Natural killer cell (primary cell): ENCODE data around the gene ISCU. TPM values are rescaled to one million over a fixed set of nuclear protein-coding genes. Genes with fewer than 3 reads are reported as not detected.

Experiments
- ATAC-seq, 3 donors: fragments of 150-1000 bp in 2 of 3; fragments of 200-7000 bp in 1 of 3; cut with Tn5 transposase; 1 replicate in 1 of 3; 2 replicates in 2 of 3; pipeline ENCODE4 v1.10.0; 2021; ENCODE audit warnings: mild to moderate bottlenecking in 2 of 3, moderate library complexity in 2 of 3
- DNase-seq, 2 donors: peaks; one replicate each; pipeline versions ENCODE4 v3.0.0 to v3.0.0-alpha.2; 2013 to 2021; ENCODE audit warnings: mixed read lengths in 1 of 2
- H3K27ac ChIP-seq: one replicate; pipeline ENCODE4 v1.5.1; 2013; ENCODE audit warnings: mild to moderate bottlenecking, low read length
- H3K27me3 ChIP-seq: one replicate; pipeline ENCODE4 v1.6.1; 2013; ENCODE audit warnings: low read length; ENCODE audit not compliant: control insufficient read depth, insufficient read depth
- H3K36me3 ChIP-seq: one replicate; pipeline ENCODE4 v1.6.1; 2013; ENCODE audit warnings: low read length; ENCODE audit not compliant: control insufficient read depth, insufficient read depth
- H3K4me1 ChIP-seq: one replicate; pipeline ENCODE4 v1.6.1; 2013; ENCODE audit warnings: low read length; ENCODE audit not compliant: control insufficient read depth, insufficient read depth
- H3K4me3 ChIP-seq: one replicate; pipeline ENCODE4 v1.5.1; 2013; ENCODE audit warnings: low read length
- H3K9me3 ChIP-seq: one replicate; pipeline ENCODE4 v1.6.1; 2013; ENCODE audit warnings: low read length; ENCODE audit not compliant: control insufficient read depth, insufficient read depth
- H3K27ac Mint-ChIP-seq, 2 donors: one replicate each; pipeline ENCODE4 v1.8.0; 2022; ENCODE audit warnings: mild to moderate bottlenecking in 2 of 2, mixed read lengths in 2 of 2, moderate library complexity in 1 of 2
- H3K27me3 Mint-ChIP-seq, 2 donors: one replicate each; pipeline ENCODE4 v1.8.0; 2022; ENCODE audit warnings: low read depth in 2 of 2, mixed read lengths in 2 of 2
- H3K36me3 Mint-ChIP-seq: one replicate; pipeline ENCODE4 v1.8.0; 2022; ENCODE audit warnings: mixed read lengths
- H3K4me1 Mint-ChIP-seq, 2 donors: one replicate each; pipeline ENCODE4 v1.8.0; 2022; ENCODE audit warnings: mixed read lengths in 2 of 2
- H3K4me3 Mint-ChIP-seq: one replicate; pipeline ENCODE4 v1.8.0; 2022; ENCODE audit warnings: mild to moderate bottlenecking, moderate library complexity, mixed read lengths
- H3K9me3 Mint-ChIP-seq, 2 donors: one replicate each; pipeline ENCODE4 v1.8.0; 2022; ENCODE audit warnings: mixed read lengths in 2 of 2
- WGBS: methylation state at CpG from one replicate; pipeline ENCODE4 v1.1.7; 2013; ENCODE audit warnings: missing lambda C conversion rate; ENCODE audit not compliant: insufficient coverage; 5-methylcytosine and 5-hydroxymethylcytosine counted together
- intact Hi-C: fragments of 100-400 bp; cut with micrococcal nuclease; formaldehyde crosslinking; loops from one replicate; pipeline ENCODE4 v1.14.2; 2022
- total RNA-seq, 4 donors: library from RNA; stranded (reverse); fragments of 120-200 nt in 1 of 4; gene quantifications; one replicate each; pipeline versions ENCODE4 v1.2.3 to v1.2.4, GENCODE V29; 2013 to 2022
- TF ChIP-seq, protein P1 (sequence below): fragments of 200-600 bp; IDR thresholded peaks from one replicate; pipeline ENCODE4 v1.8.0; 2022; ENCODE audit warnings: antibody characterized with exemption

The ISCU gene
- total RNA-seq, 3 donors from 2014 or later (not counting 1 experiment from before 2014, with no cell fraction given): 86.9 to 103 (median 97.4) TPM

DNA sequence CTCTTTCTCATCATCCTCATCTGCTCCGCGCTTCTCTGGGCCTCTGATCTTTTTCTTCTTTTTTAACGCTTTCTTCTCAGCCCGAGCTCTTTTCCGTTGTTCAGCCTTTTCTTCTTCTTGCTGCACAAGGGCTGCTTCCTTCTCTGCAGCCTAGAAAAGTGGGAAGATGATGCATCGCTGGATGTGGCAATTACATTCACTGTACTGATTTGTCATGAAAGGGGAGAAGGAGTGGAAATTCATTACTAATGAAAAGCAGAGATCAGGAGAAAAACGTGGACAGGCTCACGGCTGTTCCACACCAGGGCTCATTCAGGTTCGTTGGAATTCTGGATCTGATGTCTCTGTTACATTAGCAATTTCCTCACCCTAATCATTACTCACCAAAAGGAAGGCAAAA, 32.2 kb upstream of the ISCU start:
- DNase-seq (no peak), ATAC-seq (no peak)
- no peak overlapping the region for H3K4me3 Mint-ChIP-seq
- H3K27ac Mint-ChIP-seq: no peak overlapping the region
- TF ChIP-seq, protein P1, sequence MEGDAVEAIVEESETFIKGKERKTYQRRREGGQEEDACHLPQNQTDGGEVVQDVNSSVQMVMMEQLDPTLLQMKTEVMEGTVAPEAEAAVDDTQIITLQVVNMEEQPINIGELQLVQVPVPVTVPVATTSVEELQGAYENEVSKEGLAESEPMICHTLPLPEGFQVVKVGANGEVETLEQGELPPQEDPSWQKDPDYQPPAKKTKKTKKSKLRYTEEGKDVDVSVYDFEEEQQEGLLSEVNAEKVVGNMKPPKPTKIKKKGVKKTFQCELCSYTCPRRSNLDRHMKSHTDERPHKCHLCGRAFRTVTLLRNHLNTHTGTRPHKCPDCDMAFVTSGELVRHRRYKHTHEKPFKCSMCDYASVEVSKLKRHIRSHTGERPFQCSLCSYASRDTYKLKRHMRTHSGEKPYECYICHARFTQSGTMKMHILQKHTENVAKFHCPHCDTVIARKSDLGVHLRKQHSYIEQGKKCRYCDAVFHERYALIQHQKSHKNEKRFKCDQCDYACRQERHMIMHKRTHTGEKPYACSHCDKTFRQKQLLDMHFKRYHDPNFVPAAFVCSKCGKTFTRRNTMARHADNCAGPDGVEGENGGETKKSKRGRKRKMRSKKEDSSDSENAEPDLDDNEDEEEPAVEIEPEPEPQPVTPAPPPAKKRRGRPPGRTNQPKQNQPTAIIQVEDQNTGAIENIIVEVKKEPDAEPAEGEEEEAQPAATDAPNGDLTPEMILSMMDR: no peak
- Histone ChIP-seq H3K4me1 (peaks cover 4% of the 10 kb centered on the region), H3K36me3 (peaks cover 79% of the 10 kb centered on the region), H3K27me3 (no peaks in the 10 kb centered on the region), H3K9me3 (no peaks in the 10 kb centered on the region), H3K27ac (no peak overlapping the region), H3K4me3 (no peak overlapping the region)
- H3K4me1 Mint-ChIP-seq: peaks cover 11 to 18% of the 10 kb centered on the region in 2 donors
- H3K27me3 Mint-ChIP-seq: no peaks in the 10 kb centered on the region
- 97% methylated on average over 9 of the region's 9 CpGs for WGBS
- intact Hi-C loops: no loop called here
- H3K36me3 Mint-ChIP-seq: peaks cover 16% of the 10 kb centered on the region
- H3K9me3 Mint-ChIP-seq: no peaks in the 10 kb centered on the region

DNA sequence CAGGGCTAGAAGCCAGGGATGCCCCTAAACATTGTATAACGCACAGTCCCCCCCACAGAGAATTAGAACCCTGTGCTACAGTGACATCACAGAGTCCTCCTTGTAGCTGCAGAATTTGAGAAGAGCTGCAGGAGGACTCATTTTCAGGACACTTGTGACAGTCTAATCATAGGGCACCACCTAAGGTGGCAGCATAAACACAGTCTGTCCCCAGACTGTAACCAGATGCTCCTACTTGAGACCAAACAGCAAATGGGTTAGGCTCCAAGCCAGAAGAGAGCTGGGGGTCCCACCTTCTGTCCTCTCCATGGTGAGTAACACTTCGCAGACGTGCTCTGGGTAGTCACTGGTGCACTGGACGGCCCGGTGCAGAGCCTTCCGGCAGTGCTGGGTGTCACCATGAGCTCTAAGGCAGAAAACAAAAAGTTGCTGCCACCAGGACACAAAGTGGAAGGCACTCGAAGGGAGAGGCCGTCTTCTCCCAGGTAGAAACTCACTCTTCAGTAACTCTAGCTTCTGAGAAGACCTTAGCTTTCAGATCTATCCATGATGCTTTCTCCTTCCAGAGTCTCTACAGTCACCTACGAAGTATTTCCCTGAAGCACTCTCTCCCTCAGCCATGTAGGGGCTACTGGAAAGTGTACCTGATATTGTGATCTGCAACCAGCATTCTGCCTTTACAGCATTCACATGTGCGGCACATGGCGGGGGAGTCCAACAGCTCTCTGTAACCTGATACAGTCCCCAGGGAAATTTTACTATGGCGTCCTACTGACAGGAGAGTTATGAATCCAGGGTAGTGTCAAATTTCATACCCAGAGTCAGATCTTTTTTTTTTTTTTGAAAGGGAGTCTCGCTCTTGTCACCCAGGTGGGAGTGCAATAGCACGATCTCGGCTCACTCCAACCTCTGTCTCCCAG, 30.2 kb upstream of the ISCU start:
- no peak for DNase-seq
- intact Hi-C loops: no loop called here
- Mint-ChIP-seq H3K36me3 (peaks cover 28% of the 10 kb centered on the region), H3K4me1 (peaks cover 4 to 10% of the 10 kb centered on the region in 2 donors), H3K27me3 (no peaks in the 10 kb centered on the region), H3K9me3 (no peaks in the 10 kb centered on the region), H3K4me3 (no peak overlapping the region), H3K27ac (no peak overlapping the region)
- TF ChIP-seq, protein P1: no peak
- no peaks in the 10 kb centered on the region for H3K27me3 ChIP-seq
- peaks cover 3% of the 10 kb centered on the region for H3K4me1 ChIP-seq
- H3K27ac ChIP-seq: no peak overlapping the region
- no peak overlapping the region for H3K4me3 ChIP-seq
- WGBS: 97% methylated on average over 15 of the region's 15 CpGs
- H3K9me3 ChIP-seq: no peaks in the 10 kb centered on the region
- peaks cover 79% of the 10 kb centered on the region for H3K36me3 ChIP-seq
- ATAC-seq: no peak

GRCh38 chr12:108538146-108538545, 24.2 kb upstream of the ISCU start:
- peaks cover 57% of the 10 kb centered on the region for H3K36me3 ChIP-seq
- no peak overlapping the region for H3K27ac Mint-ChIP-seq
- H3K4me3 Mint-ChIP-seq: no peak overlapping the region

More at GRCh38 chr12:108538146-108538545, 24.2 kb upstream of the ISCU start:
- TF ChIP-seq, protein P1: no peak
- Mint-ChIP-seq H3K36me3 (peaks cover 33% of the 10 kb centered on the region), H3K27me3 (no peaks in the 10 kb centered on the region), H3K9me3 (no peaks in the 10 kb centered on the region), H3K4me1 (peaks cover 7 to 14% of the 10 kb centered on the region in 2 donors)
- H3K4me3 ChIP-seq: no peak overlapping the region
- H3K4me1 ChIP-seq: no peaks in the 10 kb centered on the region
- no peaks in the 10 kb centered on the region for H3K27me3 ChIP-seq
- no peak for ATAC-seq
- no peak for DNase-seq
- no peak overlapping the region for H3K27ac ChIP-seq
- intact Hi-C loops: no loop called here
- no peaks in the 10 kb centered on the region for H3K9me3 ChIP-seq
- 100% methylated on average over 3 of the region's 6 CpGs for WGBS
